ENCODE measurements around the gene QSOX2.

QSOX2 gene

DNA sequence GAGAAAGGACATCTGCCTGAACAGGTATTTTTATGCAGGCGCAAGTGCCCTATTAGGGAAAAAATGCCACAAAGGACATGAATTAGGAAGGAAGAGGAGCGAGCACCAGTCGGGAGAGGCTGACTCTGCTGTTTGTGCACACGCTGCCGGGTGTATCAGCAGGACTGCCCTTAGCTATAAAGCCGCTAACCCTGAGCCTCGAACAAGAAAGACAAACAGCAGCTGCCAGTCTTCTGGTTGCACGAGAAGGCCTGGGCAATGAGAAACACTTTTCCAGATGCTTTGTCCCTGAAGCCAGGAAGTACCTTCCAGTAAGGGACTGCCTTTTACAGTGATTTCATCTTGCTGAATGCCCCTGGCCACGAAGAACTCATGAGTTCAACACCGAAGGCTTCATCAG is 12.6 kb downstream of the QSOX2 start:
- TF ChIP-seq JUND (IDR thresholded peaks at IDR 0.05; ENCODE audit: low read depth) = no peak
- DNase-seq (ENCODE audit: low read depth in 1 of 2, low spot score in 1 of 2) = no peak
- in situ Hi-C loops (cut with HindIII; ENCODE audit: low pct_unique_long_range_greater_than_20kb, low sequenced_read_pairs) = no loop called here

- no peak for DNase-seq (ENCODE audit: low read depth in 1 of 2, low spot score in 1 of 2)
These were observed 13.9 kb downstream of the QSOX2 start for GRCh38 chr9:136231478-136232297.

DNA sequence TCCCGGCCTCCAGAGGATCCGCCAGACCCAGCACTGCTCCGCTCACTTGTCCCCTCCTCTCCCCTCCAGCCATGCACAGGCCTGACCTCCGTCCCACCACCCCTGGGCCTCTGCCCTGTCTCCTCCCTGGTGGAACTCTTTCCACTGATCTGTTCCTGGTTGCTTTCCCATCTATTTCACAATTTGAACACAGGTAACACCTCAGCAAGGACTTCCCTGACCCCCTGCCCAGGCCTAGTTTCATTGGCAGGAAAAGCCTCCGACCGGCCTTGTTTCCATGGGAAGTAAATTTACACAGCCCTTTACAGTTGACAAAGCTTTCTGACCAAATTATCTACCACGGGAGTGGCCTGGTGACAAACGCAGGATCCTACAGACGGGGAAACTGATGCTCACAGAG is 14.8 kb downstream of the QSOX2 start:
- in situ Hi-C loops (cut with HindIII; ENCODE audit: low pct_unique_long_range_greater_than_20kb, low sequenced_read_pairs) = no loop called here
- DNase-seq (ENCODE audit: low read depth in 1 of 2, low spot score in 1 of 2) = no peak
- no peak for TF ChIP-seq JUND (IDR thresholded peaks at IDR 0.05; ENCODE audit: low read depth)

More at GRCh38 chr9:136231478-136232297, 13.9 kb downstream of the QSOX2 start:
- TF ChIP-seq JUND (IDR thresholded peaks at IDR 0.05; ENCODE audit: low read depth) = no peak
- in situ Hi-C loops (cut with HindIII; ENCODE audit: low pct_unique_long_range_greater_than_20kb, low sequenced_read_pairs) = no loop called here

DNA sequence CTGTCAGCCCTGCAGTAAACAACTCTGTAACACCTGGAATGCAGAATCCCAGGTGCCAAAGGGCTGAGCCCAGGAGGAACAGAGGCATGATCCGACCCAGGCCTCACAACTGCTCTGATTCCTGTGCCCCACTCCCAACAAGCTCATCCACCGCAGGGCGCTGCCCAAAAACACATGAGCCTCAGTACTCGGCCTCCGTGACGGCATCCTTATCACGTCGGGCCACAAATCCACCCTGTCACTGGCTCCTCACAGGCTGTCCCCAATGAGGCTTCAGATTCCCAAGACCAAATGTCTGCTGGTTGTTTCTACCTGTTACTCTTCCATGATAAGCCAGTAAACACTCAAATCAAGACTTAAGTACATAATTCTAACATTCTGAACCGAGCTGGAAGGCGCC is 15.2 kb downstream of the QSOX2 start:
- no peak for DNase-seq (ENCODE audit: low read depth in 1 of 2, low spot score in 1 of 2)
- in situ Hi-C loops (cut with HindIII; ENCODE audit: low pct_unique_long_range_greater_than_20kb, low sequenced_read_pairs) = no loop called here
- no peak for TF ChIP-seq JUND (IDR thresholded peaks at IDR 0.05; ENCODE audit: low read depth)

- TF ChIP-seq JUND (IDR thresholded peaks at IDR 0.05; ENCODE audit: low read depth) = no peak
- peak; percentile 74 to 82 for DNase-seq (ENCODE audit: low read depth in 1 of 2, low spot score in 1 of 2)
- in situ Hi-C loops (cut with HindIII; ENCODE audit: low pct_unique_long_range_greater_than_20kb, low sequenced_read_pairs) = no loop called here
These were observed 16.2 kb downstream of the QSOX2 start for GRCh38 chr9:136229096-136230065.

DNA sequence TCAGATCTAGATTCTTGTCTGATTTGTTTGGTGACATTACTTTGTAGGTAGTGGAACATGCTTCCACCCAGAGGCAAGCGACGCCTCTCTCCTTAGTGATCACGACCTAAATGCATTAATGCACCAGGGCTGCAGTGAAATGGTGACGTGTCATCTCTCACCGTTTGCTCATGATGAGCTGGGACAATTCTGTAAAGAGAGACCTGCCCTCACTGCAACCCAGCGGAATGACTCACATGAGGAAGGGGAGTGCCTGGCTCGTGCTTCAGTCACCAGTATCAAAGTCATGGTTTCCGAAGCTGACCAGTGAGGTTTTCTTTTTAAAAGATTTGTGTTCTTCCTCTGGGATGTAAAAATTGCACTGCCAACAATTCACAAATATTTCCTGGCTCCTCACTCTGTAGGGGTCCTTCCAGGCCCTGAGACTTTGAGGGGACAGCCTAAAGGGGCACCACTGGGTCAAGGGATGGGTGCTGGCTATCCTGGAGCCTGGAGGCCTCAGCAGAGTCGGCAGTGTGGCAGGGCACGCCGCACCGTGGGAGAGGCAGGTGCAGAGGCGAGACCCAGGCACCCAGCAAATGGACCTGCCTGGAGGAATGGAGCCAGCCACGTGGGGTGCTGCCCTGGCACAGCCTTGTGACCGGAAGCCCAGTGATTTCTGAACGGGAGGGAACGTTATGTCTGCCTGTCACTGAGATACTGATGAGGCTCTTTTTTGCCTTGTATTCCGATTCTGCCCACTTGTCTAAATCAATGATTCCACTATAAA is 17.3 kb downstream of the QSOX2 start:
- no peak for DNase-seq (ENCODE audit: low read depth in 1 of 2, low spot score in 1 of 2)
- in situ Hi-C loops (cut with HindIII; ENCODE audit: low pct_unique_long_range_greater_than_20kb, low sequenced_read_pairs) = no loop called here
- TF ChIP-seq JUND (IDR thresholded peaks at IDR 0.05; ENCODE audit: low read depth) = no peak

- no peak for TF ChIP-seq JUND (IDR thresholded peaks at IDR 0.05; ENCODE audit: low read depth)
- in situ Hi-C loops (cut with HindIII; ENCODE audit: low pct_unique_long_range_greater_than_20kb, low sequenced_read_pairs) = no loop called here
- DNase-seq (ENCODE audit: low read depth in 1 of 2, low spot score in 1 of 2) = no peak
These were observed 18.8 kb downstream of the QSOX2 start for GRCh38 chr9:136226680-136227407.

GRCh38 chr9:136225748-136226679 is 19.6 kb downstream of the QSOX2 start:
- peak; percentile 89 to 97 for DNase-seq (ENCODE audit: low read depth in 1 of 2, low spot score in 1 of 2)
- no peak for TF ChIP-seq JUND (IDR thresholded peaks at IDR 0.05; ENCODE audit: low read depth)
- in situ Hi-C loops (cut with HindIII; ENCODE audit: low pct_unique_long_range_greater_than_20kb, low sequenced_read_pairs) = no loop called here

- in situ Hi-C loops (cut with HindIII; ENCODE audit: low pct_unique_long_range_greater_than_20kb, low sequenced_read_pairs) = no loop called here
- DNase-seq (ENCODE audit: low read depth in 1 of 2, low spot score in 1 of 2) = no peak
- TF ChIP-seq JUND (IDR thresholded peaks at IDR 0.05; ENCODE audit: low read depth) = no peak
These were observed 20.3 kb downstream of the QSOX2 start for GRCh38 chr9:136225366-136225747.

DNA sequence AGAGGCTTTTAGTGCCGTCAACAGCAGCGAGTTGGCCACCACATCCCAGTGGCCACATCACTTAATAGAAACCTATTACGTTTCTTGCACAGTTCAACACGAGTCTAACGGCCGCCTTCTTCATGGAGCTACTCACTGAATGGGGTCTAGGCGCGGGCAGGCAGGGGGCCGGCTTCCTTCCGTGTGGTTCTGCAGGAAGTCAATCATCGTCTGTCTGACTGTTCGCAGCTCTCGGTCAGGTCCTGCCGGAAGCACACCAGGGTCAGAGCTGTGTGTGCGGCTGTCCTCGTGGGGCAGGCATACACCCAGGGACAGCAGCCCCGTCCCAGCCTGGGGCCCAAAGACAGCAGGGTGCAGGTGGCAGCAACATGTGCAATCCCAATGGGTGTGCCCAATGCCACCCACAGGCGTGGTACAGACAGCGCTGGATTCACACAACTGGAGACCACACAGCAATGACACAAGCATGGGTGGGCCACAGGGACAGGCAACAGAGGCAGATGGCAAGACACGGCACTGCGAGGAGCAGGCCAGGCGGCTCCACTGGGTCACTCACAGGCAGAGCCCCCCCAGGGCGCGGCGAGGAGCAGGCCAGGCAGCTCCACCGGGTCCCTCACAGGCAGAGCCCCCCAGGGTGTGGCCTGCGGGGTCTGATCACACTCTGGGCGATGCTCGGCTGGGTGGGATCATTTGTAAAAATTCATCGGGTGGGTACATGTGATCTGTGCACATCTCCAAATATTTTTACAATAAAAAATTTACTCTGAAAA is 21.6 kb downstream of the QSOX2 start:
- no peak for TF ChIP-seq JUND (IDR thresholded peaks at IDR 0.05; ENCODE audit: low read depth)
- in situ Hi-C loops (cut with HindIII; ENCODE audit: low pct_unique_long_range_greater_than_20kb, low sequenced_read_pairs) = no loop called here
- no peak for DNase-seq (ENCODE audit: low read depth in 1 of 2, low spot score in 1 of 2)

Measured in T47D (cell line).